Eye (tissue), 1 donor: ENCODE results near the gene LGR5.
A peak's percentile ranks its signal among the peaks of the same experiment; 100 is the strongest.

Source experiments
- DNase-seq: peaks from one replicate; pipeline ENCODE4 v3.0.0-alpha.2; 2015

Gene LGR5

DNA sequence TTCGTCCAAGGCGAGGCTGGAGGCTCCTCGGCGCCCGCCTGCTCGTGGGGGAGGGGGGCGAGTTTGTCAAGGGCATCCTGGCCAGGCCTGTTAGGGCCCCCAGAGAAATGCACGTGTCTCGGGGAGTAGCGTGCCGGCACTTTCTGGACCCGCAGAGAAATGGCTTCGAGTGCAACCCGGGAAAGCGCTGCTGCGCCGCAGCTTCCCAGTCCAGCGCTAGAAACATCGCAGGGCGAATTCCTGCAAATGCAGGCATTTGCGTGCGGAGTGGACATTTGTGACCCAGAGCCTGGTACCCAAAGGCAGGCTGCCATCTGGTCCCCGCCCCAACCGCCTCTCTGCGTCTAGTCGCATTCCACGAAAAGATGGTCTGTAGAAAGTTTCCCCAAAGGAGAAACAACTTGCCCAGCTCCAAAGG lies 756 bp downstream of the LGR5 start:
- DNase-seq: peak; percentile 79

DNA sequence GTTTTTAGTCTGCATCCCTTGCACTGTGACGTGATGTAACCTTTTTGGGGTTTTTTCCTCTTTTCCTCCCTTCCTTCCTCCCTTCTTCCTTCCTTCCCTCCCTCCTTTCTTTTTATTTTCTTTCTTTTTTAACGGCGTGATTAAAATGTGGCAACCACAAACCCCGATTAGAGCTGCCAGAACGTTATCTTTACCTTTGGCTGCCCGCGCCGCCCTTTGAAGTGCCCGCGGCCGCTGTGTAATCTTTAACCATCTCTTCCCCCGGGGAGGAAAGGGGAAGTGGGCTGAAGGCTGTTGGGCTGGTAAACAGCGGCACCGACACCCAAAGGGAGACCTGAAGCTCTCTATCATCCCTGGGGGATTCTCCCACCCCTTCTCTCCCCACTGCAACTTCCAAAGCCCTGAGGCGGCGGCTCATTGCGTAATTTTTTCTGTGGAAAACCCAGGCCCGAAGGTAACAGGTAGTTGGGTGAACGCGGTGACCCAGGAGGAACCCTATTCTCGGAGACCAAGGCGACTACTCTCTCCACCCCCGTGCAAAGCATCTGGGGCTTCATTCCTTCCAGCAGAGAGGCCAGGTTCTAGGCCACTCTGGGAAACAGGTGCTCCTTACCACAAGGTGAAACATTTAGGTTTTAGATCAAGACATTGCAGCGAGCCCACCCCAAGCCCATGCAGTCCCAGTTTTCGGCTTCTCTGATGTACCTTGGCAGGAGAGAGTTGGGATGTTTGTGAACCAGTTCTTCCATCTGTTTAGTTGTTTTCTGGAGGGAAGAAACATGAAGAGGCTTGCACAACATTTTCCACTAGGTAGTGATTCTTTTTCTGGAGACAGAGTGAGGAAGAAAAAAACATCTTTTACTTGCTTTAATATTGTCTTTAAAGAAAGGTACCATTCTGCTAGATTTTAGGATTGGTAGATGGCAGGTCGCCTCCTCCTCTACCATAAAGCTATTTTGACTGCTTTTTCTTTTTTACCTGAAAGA lies 1.5 kb downstream of the LGR5 start:
- peak; percentile 47 for DNase-seq

DNA sequence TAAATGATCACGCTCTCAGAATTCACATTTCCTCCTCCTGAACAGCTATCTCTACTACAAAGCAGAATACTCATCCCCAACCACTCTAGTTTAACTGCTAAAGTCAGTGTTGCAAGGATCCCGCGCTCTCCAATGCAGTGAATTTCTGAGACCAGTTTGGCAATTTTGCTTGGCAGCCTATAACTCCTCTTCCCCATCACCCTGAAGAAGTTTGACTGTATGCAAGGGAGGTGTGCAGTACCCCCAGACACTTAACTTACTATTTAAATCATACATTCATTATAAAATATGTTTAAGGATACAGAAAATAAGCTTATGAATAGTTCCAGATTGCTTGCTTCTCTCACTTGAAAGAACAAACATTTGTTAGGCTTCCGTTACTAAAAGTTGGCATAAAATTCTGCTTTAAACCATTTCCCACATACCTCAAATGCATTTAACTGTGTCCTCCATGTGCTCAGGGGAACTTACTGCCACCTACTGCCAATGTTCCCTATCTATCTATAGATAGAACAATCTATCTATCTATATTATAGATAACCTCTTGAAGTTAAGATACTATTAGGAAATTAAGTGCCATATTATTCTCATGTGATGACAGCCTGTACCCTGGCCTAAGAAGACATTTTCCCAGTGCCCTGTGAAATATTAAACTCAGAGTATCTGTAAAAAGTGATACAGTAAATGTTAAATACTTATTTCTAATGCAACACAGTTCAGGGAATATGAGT lies 2.4 kb downstream of the LGR5 start:
- peak; percentile 41 for DNase-seq

DNA sequence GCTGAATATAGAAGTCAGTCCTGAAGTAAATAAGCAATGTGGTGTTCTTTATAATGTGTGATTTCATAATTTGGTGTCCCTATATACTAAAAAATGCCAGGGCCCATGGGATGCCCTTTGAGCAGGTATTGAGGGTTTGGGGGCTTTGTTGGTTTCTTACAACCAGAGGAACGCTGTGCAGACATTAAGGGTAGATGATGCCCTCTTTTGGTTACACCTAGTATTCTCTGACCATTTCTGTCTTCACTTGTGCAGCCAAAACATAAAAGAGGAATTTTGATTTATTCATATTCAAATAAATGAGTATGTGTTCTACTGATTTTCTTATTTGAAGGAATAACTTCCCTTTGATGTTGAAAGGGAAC lies 3.0 kb downstream of the LGR5 start:
- peak; percentile 37 for DNase-seq

DNA sequence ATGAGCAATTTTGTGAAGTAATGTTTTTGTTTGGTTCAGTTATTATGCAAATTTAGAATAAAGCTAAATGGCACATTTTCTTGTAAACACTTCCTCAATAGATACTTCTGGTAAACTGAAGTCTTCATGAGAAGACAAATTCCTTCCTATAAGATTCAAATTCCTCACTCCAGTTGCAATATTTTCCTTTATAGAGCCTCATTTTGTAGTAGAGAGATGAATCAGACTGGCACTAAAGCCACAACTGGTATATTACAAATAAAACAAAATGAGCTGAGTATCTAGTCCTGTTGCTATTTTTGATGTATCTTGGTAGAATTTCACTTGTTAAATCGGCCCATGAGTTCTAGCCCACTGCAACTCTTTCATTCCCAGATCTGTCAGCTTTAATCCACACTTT lies 5.5 kb downstream of the LGR5 start:
- DNase-seq: no peak

DNA sequence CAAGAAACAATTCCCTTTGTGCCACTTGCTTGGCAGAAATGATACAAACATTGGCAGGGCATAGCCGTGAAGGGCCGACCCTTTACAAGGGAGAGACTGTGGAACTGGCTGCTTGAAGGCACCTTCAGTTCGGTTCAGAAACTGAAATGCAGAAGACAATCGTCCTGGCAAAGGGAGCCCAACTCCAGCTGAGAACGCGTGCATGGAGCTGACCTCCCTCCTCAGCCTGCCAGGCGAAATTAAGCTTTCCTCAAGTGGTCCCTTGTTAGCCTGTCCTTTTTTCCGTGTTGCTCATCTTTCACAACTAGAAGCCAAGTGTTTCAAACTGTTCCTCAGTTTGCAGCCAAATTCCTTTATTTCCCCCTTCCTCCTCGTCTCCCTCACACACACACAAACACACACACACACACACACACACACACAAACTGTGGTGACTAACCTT lies 8.1 kb downstream of the LGR5 start:
- peak; percentile 88 for DNase-seq

DNA sequence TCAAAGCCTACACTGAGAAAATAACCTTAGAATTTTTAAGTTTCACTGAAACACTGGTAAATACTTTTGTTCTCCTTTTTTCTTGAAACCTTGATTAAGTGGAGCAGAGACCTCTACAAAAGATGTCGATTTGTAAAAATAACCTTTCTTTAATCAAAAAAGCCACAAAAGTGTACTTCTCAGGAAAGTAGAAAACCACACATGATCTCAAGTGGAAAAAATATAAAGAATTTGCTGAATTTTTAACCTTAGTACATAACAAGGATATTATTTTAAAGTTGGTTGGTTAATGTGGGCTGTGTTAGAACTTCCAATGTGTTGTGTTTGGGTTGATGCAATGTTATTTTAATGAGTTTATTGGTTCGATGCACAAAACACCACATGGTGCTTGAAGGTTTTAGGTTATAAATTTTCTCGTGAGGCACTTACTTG lies 8.6 kb downstream of the LGR5 start:
- no peak for DNase-seq

DNA sequence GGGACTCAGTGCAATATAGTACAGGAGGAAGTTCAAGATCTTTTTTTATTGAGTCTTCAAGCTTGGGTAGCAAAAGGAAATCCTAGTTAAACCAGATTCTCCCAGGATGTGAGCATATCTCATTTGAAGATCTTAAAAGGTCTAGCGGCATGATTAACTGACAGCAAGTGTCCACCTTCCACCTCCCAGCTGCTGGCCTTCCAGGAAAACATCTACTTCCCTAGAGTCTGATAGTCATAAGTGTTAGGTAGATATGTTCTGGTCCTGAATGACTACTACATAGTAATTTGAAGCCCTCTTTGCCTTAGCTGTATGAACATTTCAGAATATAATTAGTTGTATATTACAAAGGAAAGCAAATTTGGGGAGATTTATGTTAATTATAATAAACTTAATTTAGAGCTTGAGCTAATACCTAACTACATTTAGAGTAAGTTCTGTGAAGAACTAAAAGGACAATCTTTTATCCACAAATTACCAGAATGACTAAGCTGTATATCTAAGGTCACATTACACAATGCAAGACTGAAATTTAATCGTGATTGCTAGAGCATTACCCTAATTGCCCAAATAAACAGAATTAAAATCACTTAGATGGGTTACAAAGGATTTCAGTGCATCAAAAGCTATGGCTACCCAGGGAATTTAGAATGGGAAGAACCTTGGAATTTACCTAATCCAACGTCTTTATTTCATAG lies 9.9 kb downstream of the LGR5 start:
- no peak for DNase-seq

DNA sequence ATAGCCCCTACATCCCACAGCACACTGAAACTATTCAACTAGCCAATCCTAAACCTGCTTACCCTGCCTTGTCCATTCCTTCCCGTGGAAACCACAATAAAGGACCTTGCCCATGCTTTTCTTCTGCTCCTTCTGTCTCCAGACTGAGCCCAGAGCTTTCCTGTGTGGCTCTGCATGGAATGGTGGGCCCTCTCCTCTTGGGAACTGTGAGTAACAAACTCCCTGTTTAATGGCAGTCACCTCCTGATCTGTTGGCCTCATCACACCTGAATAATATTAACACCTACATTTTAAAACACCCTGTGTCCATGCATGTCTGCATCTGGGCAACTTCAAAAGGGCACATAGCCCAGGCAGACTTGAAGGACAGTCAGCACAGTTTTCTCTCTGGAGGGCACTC lies 12.4 kb downstream of the LGR5 start:
- DNase-seq: no peak

DNA sequence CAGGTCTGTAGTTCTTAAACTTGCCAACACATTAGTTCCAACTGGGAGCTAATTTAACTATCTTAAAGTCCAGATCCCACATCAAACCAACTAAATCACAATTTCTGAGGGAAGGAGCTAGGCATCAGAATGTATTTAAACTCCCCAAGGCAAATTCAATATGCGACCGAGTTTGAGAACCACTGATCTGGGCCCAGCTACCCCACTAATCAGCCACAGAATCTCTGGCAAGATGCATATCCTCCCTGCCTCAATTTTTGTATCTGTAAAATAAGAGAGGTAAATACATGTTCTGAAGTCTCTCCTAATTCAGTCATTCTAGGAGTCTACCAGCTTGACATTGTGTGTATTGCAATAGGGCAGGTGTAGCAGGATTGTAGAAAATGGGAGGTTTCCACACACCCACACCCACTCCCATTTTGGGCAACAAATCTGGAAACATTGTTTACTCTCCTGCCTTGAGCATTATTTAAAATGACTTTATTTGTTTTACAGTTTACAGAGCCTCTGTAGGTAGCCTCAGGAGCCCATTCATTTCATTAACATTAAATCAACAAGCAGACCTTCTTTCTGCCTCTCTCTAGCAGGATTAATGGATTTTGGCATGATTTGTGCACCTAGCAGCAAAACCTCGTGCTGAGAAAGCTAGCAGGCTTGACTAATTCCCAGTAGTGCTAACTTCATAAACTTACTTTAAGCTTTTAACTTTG lies 15.6 kb downstream of the LGR5 start:
- DNase-seq: peak; percentile 60

DNA sequence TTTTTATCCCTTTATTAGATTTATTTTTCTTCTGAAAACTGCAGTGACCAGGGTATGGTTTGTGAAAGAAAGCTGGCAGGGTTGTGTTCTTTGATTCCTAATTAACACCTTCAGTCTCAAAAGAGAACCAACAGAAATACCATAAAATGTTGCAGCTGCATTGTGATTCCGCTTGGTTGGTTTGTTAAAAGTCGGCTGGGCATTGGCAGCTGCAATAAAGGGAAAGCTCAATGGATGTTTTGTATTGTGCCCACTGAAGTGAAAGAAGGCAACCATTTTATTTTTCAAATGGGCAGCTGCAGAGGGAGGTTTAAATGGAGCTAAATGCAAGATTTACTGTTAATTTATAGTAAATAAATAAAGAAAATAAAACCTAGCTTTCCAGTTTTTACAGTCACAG lies 16.7 kb downstream of the LGR5 start:
- DNase-seq: peak; percentile 94

DNA sequence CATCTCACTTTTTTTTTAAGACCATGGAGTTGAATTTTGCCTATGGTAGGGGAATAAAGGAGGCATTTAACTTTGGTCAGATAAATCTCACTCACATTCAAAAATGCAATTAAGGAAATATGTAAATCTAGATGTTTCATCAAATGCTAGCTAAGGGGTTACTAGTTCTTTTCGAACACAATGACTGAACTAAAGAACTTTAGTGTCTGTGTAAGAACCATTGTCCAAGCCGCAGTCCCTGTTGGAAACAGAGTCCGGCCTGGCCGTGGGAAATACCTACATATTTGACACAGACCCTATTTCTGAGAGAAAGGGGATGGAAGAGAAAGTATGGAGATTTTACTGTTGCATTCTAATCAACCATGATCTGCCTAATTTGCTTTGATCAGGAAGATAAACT lies 17.4 kb downstream of the LGR5 start:
- DNase-seq: no peak

DNA sequence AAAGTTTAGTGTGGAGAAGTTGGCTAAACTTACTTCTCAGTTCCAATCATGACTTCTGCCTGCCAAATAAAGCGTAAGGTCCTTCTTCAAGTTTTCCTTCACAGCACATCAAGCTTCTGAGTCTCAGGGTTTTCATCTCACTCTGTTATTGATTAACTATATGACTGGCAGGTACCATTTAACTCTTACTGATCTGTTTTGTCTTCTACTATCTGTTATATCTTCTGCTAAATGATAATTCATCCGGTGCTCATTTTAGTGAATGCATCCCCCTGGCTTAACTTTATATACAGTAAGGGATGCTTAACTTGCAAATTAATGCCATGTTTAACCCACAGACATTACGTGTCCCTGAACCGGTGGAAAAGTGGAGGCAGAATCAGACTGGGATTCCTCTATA lies 20.7 kb downstream of the LGR5 start:
- DNase-seq: no peak

DNA sequence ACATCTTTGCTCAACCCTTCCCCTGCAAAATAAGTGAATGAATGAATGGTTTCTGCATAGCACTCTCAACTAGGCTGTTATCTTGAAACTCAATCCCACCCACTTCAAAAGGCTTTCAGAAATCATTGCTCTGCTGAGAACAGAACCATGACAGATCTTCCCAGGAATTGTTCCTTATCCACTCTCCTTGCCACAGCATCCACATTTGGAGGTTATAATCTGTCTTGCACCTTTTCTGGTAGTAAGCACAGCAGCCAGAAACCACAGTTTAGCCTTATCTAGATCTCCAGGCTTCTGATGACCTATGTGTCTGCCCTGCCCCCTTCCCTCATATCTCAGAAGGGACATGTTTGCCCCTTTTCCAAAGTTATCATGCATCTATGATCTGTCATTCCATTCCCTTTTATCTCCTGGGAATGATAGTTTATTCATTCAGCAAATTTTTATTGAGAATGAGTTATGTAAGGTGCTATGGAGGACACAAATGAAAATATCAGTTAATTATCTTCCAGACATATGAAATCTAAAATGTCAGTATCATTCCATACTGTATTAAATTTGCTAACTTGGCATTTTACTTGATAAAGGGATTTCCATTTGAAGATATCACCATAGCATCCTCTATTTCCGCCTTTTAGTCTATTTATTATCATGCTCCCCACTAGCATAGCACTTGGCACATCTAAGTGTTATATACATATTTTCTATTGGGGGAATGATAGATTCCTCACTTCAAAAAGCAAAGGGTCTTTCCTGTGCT lies 21.4 kb downstream of the LGR5 start:
- DNase-seq: no peak

DNA sequence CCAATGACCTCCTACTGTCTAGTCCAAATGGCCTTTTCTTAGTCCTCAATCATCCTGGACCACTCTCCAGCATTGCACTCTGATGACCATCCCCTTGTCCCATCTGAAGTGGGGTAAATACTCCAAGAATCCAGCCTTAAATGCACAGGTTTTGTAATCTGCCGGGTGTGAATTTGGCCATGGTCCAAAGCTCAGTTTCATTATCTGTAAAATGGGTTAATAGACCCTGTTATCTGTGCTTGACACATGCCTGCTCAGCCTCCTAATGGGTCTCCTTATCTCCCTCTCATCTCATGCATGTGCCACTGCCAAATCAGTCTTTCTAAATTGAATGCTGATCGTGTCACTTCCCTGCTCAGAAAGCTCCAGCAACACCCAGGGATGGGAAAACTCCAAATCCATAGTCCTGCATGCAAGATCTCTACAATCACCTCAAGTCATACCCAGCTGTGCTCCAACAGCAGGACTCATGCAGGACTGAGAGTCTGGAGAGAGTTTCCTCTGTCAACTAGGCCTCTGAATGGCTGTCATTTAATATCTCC lies 22.3 kb downstream of the LGR5 start:
- DNase-seq: no peak

DNA sequence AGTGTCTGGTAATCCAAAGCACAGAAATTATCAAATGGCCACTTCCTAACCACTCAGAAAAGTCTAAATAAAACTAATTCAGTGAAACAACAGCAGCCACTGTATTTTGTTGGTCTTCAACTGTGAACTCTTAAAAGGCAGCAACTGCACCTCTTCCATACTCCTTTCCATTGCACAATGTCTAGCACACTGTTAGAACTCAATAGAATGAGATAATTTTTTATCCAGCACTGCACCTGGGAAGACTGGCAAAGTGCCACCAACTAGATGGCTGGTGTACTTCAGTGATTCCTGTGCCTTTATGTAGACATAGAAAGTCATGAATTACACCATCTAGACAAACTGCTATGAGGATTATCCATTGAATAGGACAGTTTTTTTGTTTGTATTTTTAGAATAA lies 26.2 kb downstream of the LGR5 start:
- no peak for DNase-seq

DNA sequence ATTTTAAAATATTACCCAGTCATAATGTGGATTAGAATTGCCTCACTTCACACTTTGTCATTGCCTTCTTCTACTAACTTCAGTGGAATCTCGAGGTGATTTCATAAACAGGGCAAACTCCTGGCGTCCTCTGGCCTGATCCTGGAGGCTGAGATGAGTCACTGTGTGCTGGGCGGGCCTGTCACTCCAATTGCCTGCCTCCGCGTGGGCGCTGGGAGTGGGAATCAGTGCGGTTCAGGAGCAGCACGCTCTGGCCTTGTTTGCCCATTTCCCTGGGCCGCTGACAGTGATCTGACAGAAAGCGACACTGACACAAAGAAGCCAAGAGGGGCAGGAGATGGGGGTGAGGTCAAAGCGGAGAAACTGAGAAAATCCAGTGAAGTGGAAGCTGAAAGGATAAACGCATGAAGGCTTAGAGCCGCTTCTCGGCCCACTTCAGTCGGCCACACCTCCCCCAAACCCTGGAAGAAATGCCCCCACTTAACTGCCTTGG lies 29.7 kb downstream of the LGR5 start:
- peak; percentile 93 for DNase-seq

DNA sequence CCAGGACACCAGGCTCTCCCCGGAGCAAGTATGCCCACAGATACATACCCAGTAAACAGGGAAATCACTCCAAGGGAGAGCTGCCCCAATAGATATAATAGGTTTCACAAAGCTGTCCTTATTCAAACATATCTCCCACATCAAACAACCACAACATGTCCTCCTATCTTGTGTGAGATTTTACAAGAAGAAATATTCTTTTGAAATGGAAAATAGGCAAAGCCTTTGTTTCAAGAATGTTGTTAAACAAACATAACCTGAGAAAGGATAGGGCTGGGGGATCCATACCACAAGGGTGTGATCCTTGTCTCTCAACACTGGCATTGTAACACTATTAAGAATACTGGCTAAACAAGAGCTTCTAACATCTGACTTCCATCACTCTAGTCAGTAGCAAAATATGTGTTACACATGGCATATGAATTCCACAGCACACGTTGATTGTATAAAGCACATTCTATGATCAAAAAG lies 32.9 kb downstream of the LGR5 start:
- DNase-seq: no peak

DNA sequence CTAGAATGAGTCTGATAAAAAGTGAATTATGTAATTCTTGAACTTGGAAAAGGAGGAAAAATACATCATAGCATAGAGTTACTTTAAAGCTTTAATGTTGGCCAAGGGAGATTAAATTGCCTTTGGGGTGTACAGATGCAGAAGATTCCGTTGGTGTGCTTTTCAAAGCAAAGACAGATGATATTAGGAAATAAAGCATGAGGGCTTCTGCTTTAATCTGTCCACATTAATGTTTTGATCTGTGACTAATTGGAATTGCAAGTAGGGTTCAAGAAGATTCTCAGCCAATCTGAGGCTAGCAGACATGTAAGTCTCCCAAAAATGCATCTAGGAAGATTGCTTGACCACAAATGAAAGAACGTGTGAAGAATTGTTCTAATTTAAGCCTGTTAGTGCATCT lies 35.2 kb downstream of the LGR5 start:
- DNase-seq: peak; percentile 55

DNA sequence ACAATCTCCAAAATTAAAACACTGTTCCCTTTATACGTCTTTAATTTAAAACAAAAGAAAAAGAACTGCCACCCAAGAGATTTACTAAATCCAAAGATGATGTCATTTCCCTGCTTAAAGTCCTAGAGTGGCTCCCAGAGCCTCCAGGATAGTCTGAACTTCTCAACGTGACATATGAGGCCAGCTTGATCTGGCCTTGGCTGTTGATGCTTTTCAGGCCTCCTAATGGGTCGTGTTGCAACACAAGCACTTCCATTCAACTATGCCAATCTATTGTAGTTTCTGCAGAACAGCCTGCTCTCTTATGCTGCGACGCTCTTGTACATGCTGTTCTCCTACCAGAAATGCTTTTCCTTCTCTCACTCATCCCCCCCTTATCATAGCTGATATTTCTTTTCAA lies 35.7 kb downstream of the LGR5 start:
- DNase-seq: peak; percentile 68

DNA sequence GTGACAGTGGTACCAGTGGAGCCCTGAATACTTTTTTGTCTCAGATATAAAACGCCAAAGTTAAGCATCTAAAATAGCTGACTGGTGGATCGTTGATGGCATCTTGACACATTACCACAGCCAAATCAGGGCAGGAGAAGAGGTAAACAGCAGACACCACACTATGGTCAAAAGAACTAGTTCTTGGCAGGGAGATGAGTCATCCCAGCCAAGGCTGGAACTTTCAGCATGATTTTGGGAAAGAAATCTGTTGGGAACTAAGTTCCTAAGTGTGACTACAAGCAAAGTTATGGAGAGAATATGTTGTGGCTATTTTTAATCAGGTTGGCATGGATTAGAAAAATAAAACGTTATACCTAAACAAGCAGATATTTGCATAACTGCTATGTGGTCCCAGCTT lies 36.9 kb downstream of the LGR5 start:
- DNase-seq: no peak
